H1 (cell line): ENCODE results near the gene CSF2. TPM values are rescaled to one million over a fixed set of nuclear protein-coding genes. Genes with fewer than 3 reads are reported as not detected.

Experiments
- CTCF ChIA-PET: fragments of 300-600 bp; sonication (Branson Sonifier 250); formaldehyde crosslinking; loops from one replicate; lab custom pipeline; 2021; ENCODE audit not compliant: partially characterized antibody; lab: Charles Lee
- POLR2A ChIA-PET: fragments of 300-600 bp; sonication (Branson Sonifier 250); formaldehyde crosslinking; loops from one replicate; lab custom pipeline; 2021; ENCODE audit warnings: inconsistent platforms; ENCODE audit not compliant: partially characterized antibody; lab: Charles Lee
- DNase-seq, 2 experiments: peaks; one replicate each; pipeline versions ENCODE4 v3.0.0 to v3.0.0-alpha.2; 2010 to 2022; ENCODE audit warnings: low spot score in 2 of 2, low read depth in 1 of 2, mixed read lengths in 1 of 2
- FAIRE-seq: peaks from 2 replicates; lab custom pipeline; 2011; peaks lifted over from hg19 to GRCh38; lab: Jason Lieb, UNC
- H2AFZ ChIP-seq: 2 replicates; pipeline ENCODE4 v1.8.1; 2012; ENCODE audit warnings: low read length, inconsistent platforms
- H2AK5ac ChIP-seq: 2 replicates; pipeline ENCODE4 v1.6.1; 2013; ENCODE audit warnings: low read depth, low read length
- H2BK120ac ChIP-seq: replicated peaks from 2 replicates; pipeline ENCODE3; 2013; ENCODE audit warnings: low read depth, low read length, inconsistent platforms
- H2BK12ac ChIP-seq: 2 replicates; pipeline ENCODE4 v1.6.1; 2013; ENCODE audit warnings: low read depth, low read length
- H2BK15ac ChIP-seq: 2 replicates; pipeline ENCODE4 v1.6.1; 2013; ENCODE audit warnings: low read length
- H2BK20ac ChIP-seq: 2 replicates; pipeline ENCODE4 v1.6.1; 2013; ENCODE audit warnings: low read length
- H2BK5ac ChIP-seq: 2 replicates; pipeline ENCODE4 v1.6.1; 2013; ENCODE audit warnings: low read depth, low read length
- H3K14ac ChIP-seq: 2 replicates; pipeline ENCODE4 v1.6.1; 2013; ENCODE audit warnings: inconsistent platforms; ENCODE audit not compliant: insufficient read length
- H3K18ac ChIP-seq: 2 replicates; pipeline ENCODE4 v1.6.1; 2013; ENCODE audit warnings: low read length; ENCODE audit errors: extremely low read depth
- H3K23ac ChIP-seq: 2 replicates; pipeline ENCODE4 v1.6.1; 2013; ENCODE audit warnings: inconsistent platforms; ENCODE audit not compliant: insufficient read length
- H3K23me2 ChIP-seq: 2 replicates; pipeline ENCODE4 v1.6.1; 2013; ENCODE audit warnings: low read depth, low read length
- H3K27ac ChIP-seq: 2 replicates; pipeline ENCODE4 v1.6.1; 2011; ENCODE audit warnings: low read depth, low read length, inconsistent platforms
- H3K27me3 ChIP-seq, 4 experiments: replicated peaks in 1 of 4; 1 replicate in 1 of 4; 2 replicates in 3 of 4; pipeline versions ENCODE4 v1.6.1 to v1.8.1; 2011 to 2013; ENCODE audit warnings: low read length in 3 of 4, mild to moderate bottlenecking in 3 of 4, inconsistent platforms in 2 of 4, mixed read lengths in 2 of 4, moderate library complexity in 1 of 4; ENCODE audit not compliant: control insufficient read depth in 3 of 4, insufficient read depth in 3 of 4; ENCODE audit errors: extremely low read depth in 1 of 4
- H3K36me3 ChIP-seq, 4 experiments: 2 replicates each; pipeline versions ENCODE4 v1.6.1 to v1.8.1; 2011 to 2013; ENCODE audit warnings: mild to moderate bottlenecking in 4 of 4, low read length in 3 of 4, moderate library complexity in 2 of 4, control low read depth in 1 of 4, inconsistent platforms in 1 of 4; ENCODE audit not compliant: insufficient read depth in 4 of 4, control insufficient read depth in 2 of 4
- H3K4ac ChIP-seq: replicated peaks from 2 replicates; pipeline ENCODE3; 2013; ENCODE audit warnings: low read length, low read depth, mixed read lengths, inconsistent platforms; ENCODE audit not compliant: insufficient read length
- H3K4me1 ChIP-seq, 4 experiments: replicated peaks in 1 of 4; 1 replicate in 1 of 4; 2 replicates in 3 of 4; pipeline versions ENCODE4 v1.6.1 to v1.8.1; 2011 to 2013; ENCODE audit warnings: low read length in 3 of 4, inconsistent platforms in 2 of 4, mixed read lengths in 1 of 4; ENCODE audit not compliant: insufficient read depth in 4 of 4, control insufficient read depth in 3 of 4
- H3K4me2 ChIP-seq, 2 experiments: 2 replicates each; pipeline versions ENCODE4 v1.6.1 to v1.8.1; 2011 to 2013; ENCODE audit warnings: low read depth in 2 of 2, low read length in 2 of 2, control low read depth in 1 of 2, inconsistent platforms in 1 of 2, mild to moderate bottlenecking in 1 of 2; ENCODE audit not compliant: insufficient read depth in 1 of 2
- H3K4me3 ChIP-seq, 4 experiments: fragments of 200-600, 300-600 bp in 1 of 4; sonication (generic), shearing (Covaris generic), sonication (Bioruptor Twin) in 1 of 4; 2 replicates each; pipeline versions ENCODE4 v1.5.1 to v1.8.1; 2011 to 2016; ENCODE audit warnings: low read length in 4 of 4, low read depth in 3 of 4, control low read depth in 2 of 4, inconsistent platforms in 2 of 4, mild to moderate bottlenecking in 2 of 4, mixed read lengths in 1 of 4, moderate library complexity in 1 of 4; ENCODE audit not compliant: insufficient read depth in 2 of 4; ENCODE audit errors: extremely low read depth in 1 of 4
- H3K56ac ChIP-seq: replicated peaks from 2 replicates; pipeline ENCODE3; 2013; ENCODE audit warnings: low read depth, mild to moderate bottlenecking, mixed read lengths, low read length, inconsistent platforms; ENCODE audit not compliant: insufficient read length
- H3K79me1 ChIP-seq: 2 replicates; pipeline ENCODE4 v1.6.1; 2013; ENCODE audit warnings: low read depth, low read length, control low read depth
- H3K79me2 ChIP-seq, 2 experiments: 2 replicates each; pipeline versions ENCODE4 v1.6.1 to v1.8.1; 2012 to 2013; ENCODE audit warnings: low read length in 2 of 2, mild to moderate bottlenecking in 2 of 2, inconsistent platforms in 1 of 2; ENCODE audit not compliant: insufficient read depth in 2 of 2, control insufficient read depth in 1 of 2
- H3K9ac ChIP-seq, 4 experiments: replicated peaks in 1 of 4; 1 replicate in 1 of 4; 2 replicates in 3 of 4; pipeline versions ENCODE4 v1.6.1 to v1.8.1; 2011 to 2013; ENCODE audit warnings: low read depth in 3 of 4, low read length in 3 of 4, control low read depth in 2 of 4, mild to moderate bottlenecking in 2 of 4, moderate library complexity in 2 of 4, inconsistent platforms in 1 of 4; ENCODE audit errors: extremely low read depth in 1 of 4
- H3K9me3 ChIP-seq, 2 experiments: 2 replicates each; pipeline versions ENCODE4 v1.6.1 to v1.8.1; 2012 to 2013; ENCODE audit warnings: mild to moderate bottlenecking in 2 of 2, moderate library complexity in 2 of 2, control low read depth in 1 of 2, inconsistent platforms in 1 of 2, low read depth in 1 of 2, low read length in 1 of 2, mixed read lengths in 1 of 2; ENCODE audit not compliant: insufficient read depth in 2 of 2
- H4K20me1 ChIP-seq, 2 experiments: replicated peaks in 1 of 2; 2 replicates each; pipeline versions ENCODE3 to v1.8.1; 2011 to 2013; ENCODE audit warnings: inconsistent platforms in 2 of 2, low read length in 2 of 2, mild to moderate bottlenecking in 1 of 2; ENCODE audit not compliant: insufficient read depth in 2 of 2, control insufficient read depth in 1 of 2
- H4K5ac ChIP-seq: 2 replicates; pipeline ENCODE4 v1.6.1; 2013; ENCODE audit warnings: low read length, low read depth, mixed read lengths, inconsistent platforms; ENCODE audit not compliant: insufficient read length
- H4K8ac ChIP-seq: 2 replicates; pipeline ENCODE4 v1.8.0; 2013; ENCODE audit warnings: mild to moderate bottlenecking, moderate library complexity, low read length, inconsistent platforms; ENCODE audit not compliant: insufficient read depth; ENCODE audit errors: extremely low read depth
- H4K91ac ChIP-seq: replicated peaks from 2 replicates; pipeline ENCODE3; 2013; ENCODE audit warnings: low read length, mixed read lengths, inconsistent platforms; ENCODE audit not compliant: insufficient read length
- RNF2 ChIP-seq: fragments of 200-900, 300-1000 bp; sonication (generic); IDR thresholded peaks from 2 replicates; pipeline ENCODE4 v1.7.1; 2016; ENCODE audit warnings: borderline replicate concordance, low read depth, mild to moderate bottlenecking, antibody characterized with exemption, low read length; ENCODE audit not compliant: poor library complexity, severe bottlenecking; ENCODE audit errors: missing control alignments
- SIX5 ChIP-seq: IDR thresholded peaks from 2 replicates; pipeline ENCODE4 v1.6.1; 2011; ENCODE audit warnings: mild to moderate bottlenecking, low read depth, low read length
- WGBS, 2 experiments: shearing (Covaris generic) in 1 of 2; methylation state at CpG; one replicate each; pipeline versions ENCODE4 v1.1.6 to v1.1.7; 2013 to 2015; ENCODE audit warnings: low lambda C conversion rate in 2 of 2, mixed read lengths in 2 of 2, inconsistent platforms in 1 of 2, low coverage in 1 of 2, missing lambda C conversion rate in 1 of 2; ENCODE audit not compliant: insufficient replicate concordance in 2 of 2, insufficient coverage in 1 of 2, insufficient read length in 1 of 2; ENCODE audit errors: extremely low coverage in 1 of 2, missing lambda C conversion rate in 1 of 2; 5-methylcytosine and 5-hydroxymethylcytosine counted together
- polyA plus RNA-seq, 7 experiments: library from polyadenylated mRNA; depleted of rRNA in 3 of 7; stranded (reverse) in 5 of 7; unstranded in 2 of 7; fragments of >200 nt in 5 of 7; fragments of 200-250 nt in 2 of 7; gene quantifications; 1 replicate in 5 of 7; 2 replicates in 1 of 7; 4 replicates in 1 of 7; pipeline versions ENCODE4 v1.2.1 to v1.2.3, GENCODE V29; 2011 to 2013; ENCODE audit warnings: missing spikeins in 2 of 7, mixed read lengths in 2 of 7
- total RNA-seq: library from RNA; stranded (reverse); fragmentation: NEBNext Ultra II Directional; extraction: Animal tissue kit (Norgen Biotek cat#: 25700); gene quantifications from 2 replicates; pipeline ENCODE4 v1.2.1, GENCODE V29; 2021

The CSF2 gene
- total and polyA plus RNA-seq, 2 of the 8 experiments (the other 6 are each of a cell fraction or from before 2014, with no cell fraction given): not detected

DNA sequence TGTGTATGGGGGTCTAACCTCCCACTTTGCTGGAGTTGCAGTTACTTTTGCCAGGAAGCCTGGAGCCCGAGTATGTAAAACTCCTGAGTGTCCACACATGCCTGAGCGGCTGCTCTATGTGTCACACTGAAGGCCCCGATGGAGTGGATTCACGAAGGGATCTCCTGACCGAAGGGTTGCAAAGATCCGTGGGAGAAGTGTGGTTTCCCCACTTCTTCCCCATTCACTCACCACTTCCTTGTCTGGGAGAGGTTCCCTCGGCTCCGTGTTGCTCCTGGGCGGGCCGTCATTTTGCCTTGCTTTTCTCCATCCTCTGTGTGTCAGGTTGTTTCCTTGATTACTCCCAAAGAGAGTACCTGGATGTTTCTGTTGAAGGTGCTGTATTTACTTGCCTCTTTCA is 29.4 kb upstream of the CSF2 start:
- 95% methylated on average over 10 of the region's 10 CpGs; no CpG with 5 or more reads in 1 of the 2 experiments for WGBS, 2 experiments
- DNase-seq: no peak
- Histone ChIP-seq H3K23me2 (no peaks in the 10 kb centered on the region), H2AK5ac (no peak overlapping the region), H2BK5ac (no peak overlapping the region), H3K79me1 (no peaks in the 10 kb centered on the region), H4K8ac (no peak overlapping the region), H3K9ac (no peak overlapping the region), H4K5ac (no peak overlapping the region), H3K14ac (no peak overlapping the region), H3K36me3 (no peaks in the 10 kb centered on the region), H2BK12ac (no peak overlapping the region), H2BK20ac (no peak overlapping the region), H2BK15ac (no peak overlapping the region), H2BK120ac (no peak overlapping the region), H3K27me3 (no peaks in the 10 kb centered on the region), H3K9me3 (no peaks in the 10 kb centered on the region), H3K4ac (no peak overlapping the region), H3K79me2 (no peaks in the 10 kb centered on the region), H3K18ac (no peak overlapping the region), H4K20me1 (no peaks in the 10 kb centered on the region), H2AFZ (no peak overlapping the region), H4K91ac (no peak overlapping the region), H3K4me2 (no peak overlapping the region), H3K56ac (no peak overlapping the region), H3K27ac (no peak overlapping the region), H3K23ac (no peak overlapping the region), H3K4me1 (peaks cover 0 to 5% (median 1%) of the 10 kb centered on the region in 4 experiments; a peak in 1 of 7 replicates), H3K4me3 (no peak overlapping the region)
- FAIRE-seq: no peak
- POLR2A ChIA-PET: no interaction called here
- TF ChIP-seq SIX5 (no peak), RNF2 (no peak)
- CTCF ChIA-PET: no interaction called here
